Measurements from ENCODE around the gene PHTF1.

- no peak for TF ChIP-seq GATA2 (IDR thresholded peaks at IDR 0.05; ENCODE audit: low read depth, low read length)
- TF ChIP-seq GATA3 (IDR thresholded peaks at IDR 0.05; ENCODE audit: low read depth, low read length): no peak
Observed at GRCh38 chr1:113786069-113786468, 26.8 kb upstream of the PHTF1 start.
